ENCODE data around the gene HOXC12. TPM values are rescaled to one million over a fixed set of nuclear protein-coding genes. Genes with fewer than 3 reads are reported as not detected.
A peak's percentile ranks its signal among the peaks of the same experiment; 100 is the strongest.

HOXC12 gene
- total RNA-seq, 1 experiment from 2014 or later: 5.1 TPM

DNA sequence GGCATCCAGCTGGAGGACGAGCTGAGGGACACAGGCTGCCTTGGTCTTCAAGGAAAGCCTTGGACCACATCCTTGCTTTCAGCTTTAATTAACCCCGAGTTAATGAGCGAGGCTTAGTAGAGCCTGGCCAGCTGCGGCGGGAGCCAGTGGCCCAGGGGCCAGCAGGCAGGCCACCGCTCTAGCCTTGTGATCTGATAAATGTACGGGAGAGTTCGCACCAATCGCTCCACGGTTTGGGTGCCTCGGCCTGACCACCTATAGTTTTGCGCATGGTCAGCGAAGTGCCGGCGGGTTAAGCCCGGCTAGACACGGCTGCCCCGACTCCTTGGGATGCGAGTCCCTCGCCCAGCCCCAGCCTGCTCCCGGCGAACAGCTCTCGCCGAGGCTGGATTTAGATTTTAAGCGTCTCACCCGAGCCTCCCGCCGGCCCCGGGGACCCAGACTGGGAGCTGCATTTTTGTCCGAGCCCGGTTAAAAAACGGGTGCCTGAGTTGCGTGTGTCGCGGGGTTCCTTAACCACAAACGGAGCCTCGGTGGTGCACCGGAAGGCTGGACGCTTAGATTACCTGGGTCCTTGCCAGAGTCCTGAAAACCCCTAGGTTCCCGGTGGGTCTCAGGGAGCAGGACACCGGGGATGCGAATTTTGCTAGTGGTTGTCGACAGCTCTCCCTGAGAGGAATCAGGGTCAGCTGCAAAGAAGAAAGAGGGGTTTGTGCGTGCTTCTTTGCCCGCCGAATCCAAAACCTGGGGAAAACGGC is 2.9 kb upstream of the HOXC12 start:
- no peaks in the 10 kb centered on the region for H3K36me3 ChIP-seq (ENCODE audit: control insufficient read depth, insufficient read depth, low read length)
- in situ Hi-C loops (cut with HindIII; ENCODE audit: low pct_unique_long_range_greater_than_20kb, low sequenced_read_pairs) (no loop called here), intact Hi-C loops (cut with micrococcal nuclease; ENCODE audit: unreplicated experiment) (no loop called here)
- H3K4me3 ChIP-seq (ENCODE audit: low read depth in 2 of 2, low read length in 2 of 2): no peak overlapping the region
- no peaks in the 10 kb centered on the region for H3K27me3 ChIP-seq (ENCODE audit: control insufficient read depth, insufficient read depth, low read length)
- BruUV-seq (replicated peaks): no TSS peak
- H3K9me3 ChIP-seq (ENCODE audit: control insufficient read depth, insufficient read depth, low read depth, low read length): no peaks in the 10 kb centered on the region
- ChIA-PET CTCF (no interaction called here), POLR2A (no interaction called here)
- H3K27ac ChIP-seq (ENCODE audit: low read length): peak overlapping the region; percentile 98
- ATAC-seq: no peak
- no peak for DNase-seq (ENCODE audit: low read depth, low spot score)
- TF ChIP-seq, protein P1, sequence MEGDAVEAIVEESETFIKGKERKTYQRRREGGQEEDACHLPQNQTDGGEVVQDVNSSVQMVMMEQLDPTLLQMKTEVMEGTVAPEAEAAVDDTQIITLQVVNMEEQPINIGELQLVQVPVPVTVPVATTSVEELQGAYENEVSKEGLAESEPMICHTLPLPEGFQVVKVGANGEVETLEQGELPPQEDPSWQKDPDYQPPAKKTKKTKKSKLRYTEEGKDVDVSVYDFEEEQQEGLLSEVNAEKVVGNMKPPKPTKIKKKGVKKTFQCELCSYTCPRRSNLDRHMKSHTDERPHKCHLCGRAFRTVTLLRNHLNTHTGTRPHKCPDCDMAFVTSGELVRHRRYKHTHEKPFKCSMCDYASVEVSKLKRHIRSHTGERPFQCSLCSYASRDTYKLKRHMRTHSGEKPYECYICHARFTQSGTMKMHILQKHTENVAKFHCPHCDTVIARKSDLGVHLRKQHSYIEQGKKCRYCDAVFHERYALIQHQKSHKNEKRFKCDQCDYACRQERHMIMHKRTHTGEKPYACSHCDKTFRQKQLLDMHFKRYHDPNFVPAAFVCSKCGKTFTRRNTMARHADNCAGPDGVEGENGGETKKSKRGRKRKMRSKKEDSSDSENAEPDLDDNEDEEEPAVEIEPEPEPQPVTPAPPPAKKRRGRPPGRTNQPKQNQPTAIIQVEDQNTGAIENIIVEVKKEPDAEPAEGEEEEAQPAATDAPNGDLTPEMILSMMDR (IDR thresholded peaks at IDR 0.05): no peak
- no peak for TF ChIP-seq POLR2AphosphoS5 (IDR thresholded peaks at IDR 0.05; ENCODE audit: low read depth, low read length)
- TF ChIP-seq TCF7L2 (IDR thresholded peaks at IDR 0.05; ENCODE audit: low read depth, low read length): no peak
- no peak for TF ChIP-seq SIN3A (IDR thresholded peaks at IDR 0.05; ENCODE audit: borderline replicate concordance, insufficient read depth, low read depth, low read length)
- TF ChIP-seq, protein P2, sequence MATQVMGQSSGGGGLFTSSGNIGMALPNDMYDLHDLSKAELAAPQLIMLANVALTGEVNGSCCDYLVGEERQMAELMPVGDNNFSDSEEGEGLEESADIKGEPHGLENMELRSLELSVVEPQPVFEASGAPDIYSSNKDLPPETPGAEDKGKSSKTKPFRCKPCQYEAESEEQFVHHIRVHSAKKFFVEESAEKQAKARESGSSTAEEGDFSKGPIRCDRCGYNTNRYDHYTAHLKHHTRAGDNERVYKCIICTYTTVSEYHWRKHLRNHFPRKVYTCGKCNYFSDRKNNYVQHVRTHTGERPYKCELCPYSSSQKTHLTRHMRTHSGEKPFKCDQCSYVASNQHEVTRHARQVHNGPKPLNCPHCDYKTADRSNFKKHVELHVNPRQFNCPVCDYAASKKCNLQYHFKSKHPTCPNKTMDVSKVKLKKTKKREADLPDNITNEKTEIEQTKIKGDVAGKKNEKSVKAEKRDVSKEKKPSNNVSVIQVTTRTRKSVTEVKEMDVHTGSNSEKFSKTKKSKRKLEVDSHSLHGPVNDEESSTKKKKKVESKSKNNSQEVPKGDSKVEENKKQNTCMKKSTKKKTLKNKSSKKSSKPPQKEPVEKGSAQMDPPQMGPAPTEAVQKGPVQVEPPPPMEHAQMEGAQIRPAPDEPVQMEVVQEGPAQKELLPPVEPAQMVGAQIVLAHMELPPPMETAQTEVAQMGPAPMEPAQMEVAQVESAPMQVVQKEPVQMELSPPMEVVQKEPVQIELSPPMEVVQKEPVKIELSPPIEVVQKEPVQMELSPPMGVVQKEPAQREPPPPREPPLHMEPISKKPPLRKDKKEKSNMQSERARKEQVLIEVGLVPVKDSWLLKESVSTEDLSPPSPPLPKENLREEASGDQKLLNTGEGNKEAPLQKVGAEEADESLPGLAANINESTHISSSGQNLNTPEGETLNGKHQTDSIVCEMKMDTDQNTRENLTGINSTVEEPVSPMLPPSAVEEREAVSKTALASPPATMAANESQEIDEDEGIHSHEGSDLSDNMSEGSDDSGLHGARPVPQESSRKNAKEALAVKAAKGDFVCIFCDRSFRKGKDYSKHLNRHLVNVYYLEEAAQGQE (IDR thresholded peaks at IDR 0.05; ENCODE audit: insufficient read depth in 1 of 2, low read depth in 2 of 2, low read length in 1 of 2): no peak
- peaks cover 85% of the 10 kb centered on the region for H3K4me1 ChIP-seq (ENCODE audit: control insufficient read depth, insufficient read depth, low read length)

DNA sequence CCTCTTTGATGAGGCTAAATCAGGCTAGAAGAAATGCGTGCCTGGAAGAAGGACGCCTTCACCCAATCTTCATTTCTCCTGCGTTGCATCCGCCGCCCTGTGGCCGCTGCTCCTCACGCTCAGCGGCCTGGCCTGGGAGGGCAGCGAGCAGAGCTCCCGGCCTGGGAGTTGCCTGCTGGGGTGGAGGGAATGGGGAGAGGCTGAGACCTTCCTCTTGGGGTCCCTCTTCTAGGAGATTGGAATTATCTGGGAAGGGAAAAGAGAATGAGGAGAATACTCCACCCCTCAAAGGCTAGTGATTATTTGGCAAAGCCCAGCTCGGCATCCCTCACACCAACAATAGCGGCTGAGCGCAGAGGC is 2.4 kb upstream of the HOXC12 start:
- Histone ChIP-seq H3K36me3 (ENCODE audit: control insufficient read depth, insufficient read depth, low read length) (no peaks in the 10 kb centered on the region), H3K4me3 (ENCODE audit: low read depth in 2 of 2, low read length in 2 of 2) (peak overlapping the region in 1 of 2 experiments; percentile 26; a peak in 1 of 4 replicates), H3K27ac (ENCODE audit: low read length) (peak overlapping the region; percentile 98), H3K9me3 (ENCODE audit: control insufficient read depth, insufficient read depth, low read depth, low read length) (no peaks in the 10 kb centered on the region), H3K4me1 (ENCODE audit: control insufficient read depth, insufficient read depth, low read length) (peaks cover 85% of the 10 kb centered on the region), H3K27me3 (ENCODE audit: control insufficient read depth, insufficient read depth, low read length) (no peaks in the 10 kb centered on the region)
- intact Hi-C loops (cut with micrococcal nuclease; ENCODE audit: unreplicated experiment): no loop called here
- CTCF ChIA-PET: no interaction called here
- ATAC-seq: no peak
- no TSS peak for BruUV-seq (replicated peaks)
- in situ Hi-C loops (cut with HindIII; ENCODE audit: low pct_unique_long_range_greater_than_20kb, low sequenced_read_pairs): no loop called here
- DNase-seq (ENCODE audit: low read depth, low spot score): no peak
- POLR2A ChIA-PET: interaction anchor here (1.6 kb wide), 1 partner anchor 21 kb away, joined by 5 read pairs; the partner anchor contains the start of gene HOXC11
- TF ChIP-seq SIN3A (IDR thresholded peaks at IDR 0.05; ENCODE audit: borderline replicate concordance, insufficient read depth, low read depth, low read length) (no peak), POLR2AphosphoS5 (IDR thresholded peaks at IDR 0.05; ENCODE audit: low read depth, low read length) (no peak), TCF7L2 (IDR thresholded peaks at IDR 0.05; ENCODE audit: low read depth, low read length) (no peak)
- TF ChIP-seq, protein P2 (IDR thresholded peaks at IDR 0.05; ENCODE audit: insufficient read depth in 1 of 2, low read depth in 2 of 2, low read length in 1 of 2): no peak
- TF ChIP-seq, protein P1 (IDR thresholded peaks at IDR 0.05): no peak

Measured in Panc1 (cell line).